Activated CD4-positive, alpha-beta T cell treated with anti-CD3 and anti-CD28 coated beads, Interleukin-2, amount 50 U/mL, for 4 hours (primary cell): ENCODE results near the gene STK11.

Experiments
- DNase-seq, 2 experiments: peaks; one replicate each; pipeline ENCODE4 v3.0.0-alpha.2; 2020

STK11 gene

GRCh38 chr19:1251330-1252220 is 46.0 kb downstream of the STK11 start:
- peak; percentile 53 to 60 for DNase-seq

- no peak for DNase-seq
Observed at GRCh38 chr19:1252221-1252820, 46.7 kb downstream of the STK11 start.

DNA sequence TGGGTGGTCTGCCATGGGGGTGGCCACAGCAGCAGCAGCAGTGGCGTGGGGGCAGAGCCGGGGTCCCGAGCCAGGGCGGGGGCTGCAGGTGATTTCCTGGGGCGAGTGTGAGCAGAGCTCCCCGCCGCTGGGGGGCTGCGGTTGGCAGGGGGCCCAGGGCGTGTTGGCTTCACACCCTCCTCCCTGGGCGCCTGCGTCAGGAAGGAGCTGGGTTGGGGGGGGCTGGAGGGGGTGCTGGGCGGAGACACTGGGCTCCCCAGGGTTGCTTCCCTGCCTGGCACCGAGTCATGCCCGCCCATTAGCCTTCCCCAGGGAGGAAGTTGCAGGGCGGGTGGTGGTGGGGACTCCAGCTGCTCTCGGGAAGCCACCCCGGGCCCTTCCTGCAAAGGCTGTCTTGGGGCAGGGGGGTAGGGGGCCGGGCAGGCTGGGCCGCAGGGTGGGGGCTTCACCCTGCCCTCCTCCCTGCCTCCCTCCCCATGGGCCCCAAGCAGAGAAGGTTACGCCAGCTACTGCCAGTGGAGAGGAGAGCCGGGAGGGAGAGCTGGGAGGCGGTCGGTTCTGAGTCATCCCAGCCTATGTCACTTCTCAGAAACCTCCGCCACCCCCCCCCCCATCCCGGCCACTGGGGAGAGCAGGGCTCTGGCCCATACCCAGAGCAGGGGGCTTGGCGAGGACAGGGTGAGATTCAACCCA is 47.4 kb downstream of the STK11 start:
- peak; percentile 60 to 64 for DNase-seq

GRCh38 chr19:1253514-1254080 is 48.0 kb downstream of the STK11 start:
- no peak for DNase-seq

DNA sequence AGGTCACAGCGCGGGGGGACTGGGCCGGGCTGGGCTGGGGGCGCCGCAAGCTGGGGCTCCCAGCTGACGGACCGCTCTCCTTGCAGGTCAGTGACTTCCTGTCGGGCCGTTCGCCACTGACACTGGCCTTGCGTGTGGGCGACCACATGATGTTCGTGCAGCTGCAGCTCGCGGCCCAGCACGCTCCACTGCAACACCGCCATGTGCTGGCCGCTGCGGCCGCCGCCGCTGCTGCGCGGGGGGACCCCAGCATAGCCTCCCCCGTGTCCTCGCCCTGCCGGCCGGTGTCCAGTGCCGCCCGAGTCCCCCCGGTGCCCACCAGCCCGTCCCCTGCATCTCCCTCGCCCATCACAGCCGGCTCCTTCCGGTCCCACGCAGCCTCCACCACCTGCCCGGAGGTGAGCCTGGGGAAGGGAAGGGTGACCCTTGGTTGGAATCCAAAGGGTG is 48.5 kb downstream of the STK11 start:
- no peak for DNase-seq

DNA sequence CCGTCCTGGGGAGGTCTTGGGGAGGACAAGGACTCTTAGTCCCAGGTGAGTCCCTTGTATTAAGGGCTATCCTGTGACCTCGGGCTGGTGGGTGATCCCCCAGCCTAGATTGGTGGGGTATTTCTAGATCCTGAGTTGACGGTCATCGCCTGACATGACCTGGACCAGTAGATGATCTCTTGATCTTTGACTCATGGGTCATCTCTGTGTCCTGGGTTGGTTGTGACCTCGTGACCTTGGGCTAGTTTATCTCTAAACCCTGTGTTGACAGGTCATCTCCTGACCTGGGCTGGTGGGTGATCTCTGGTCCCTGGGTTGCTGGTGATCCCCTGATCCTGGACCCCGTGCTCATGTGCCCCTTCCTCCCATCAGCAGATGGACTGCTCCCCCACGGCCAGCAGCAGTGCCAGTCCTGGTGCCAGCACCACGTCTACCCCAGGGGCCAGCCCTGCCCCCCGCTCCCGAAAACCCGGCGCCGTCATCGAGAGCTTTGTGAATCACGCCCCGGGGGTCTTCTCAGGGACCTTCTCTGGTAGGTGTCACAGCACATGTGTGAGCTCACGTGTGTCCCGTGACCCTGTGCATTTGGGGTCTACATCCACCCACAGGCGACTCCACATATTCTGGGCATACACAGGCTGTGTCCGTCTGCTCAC is 49.1 kb downstream of the STK11 start:
- no peak for DNase-seq

GRCh38 chr19:1255186-1256161 is 49.9 kb downstream of the STK11 start:
- DNase-seq: no peak

- no peak for DNase-seq
Observed at GRCh38 chr19:1256646-1257474, 51.3 kb downstream of the STK11 start.

- no peak for DNase-seq
Observed at GRCh38 chr19:1257475-1258162, 52.0 kb downstream of the STK11 start.

- no peak for DNase-seq
Observed at GRCh38 chr19:1258163-1258492, 52.5 kb downstream of the STK11 start.

DNA sequence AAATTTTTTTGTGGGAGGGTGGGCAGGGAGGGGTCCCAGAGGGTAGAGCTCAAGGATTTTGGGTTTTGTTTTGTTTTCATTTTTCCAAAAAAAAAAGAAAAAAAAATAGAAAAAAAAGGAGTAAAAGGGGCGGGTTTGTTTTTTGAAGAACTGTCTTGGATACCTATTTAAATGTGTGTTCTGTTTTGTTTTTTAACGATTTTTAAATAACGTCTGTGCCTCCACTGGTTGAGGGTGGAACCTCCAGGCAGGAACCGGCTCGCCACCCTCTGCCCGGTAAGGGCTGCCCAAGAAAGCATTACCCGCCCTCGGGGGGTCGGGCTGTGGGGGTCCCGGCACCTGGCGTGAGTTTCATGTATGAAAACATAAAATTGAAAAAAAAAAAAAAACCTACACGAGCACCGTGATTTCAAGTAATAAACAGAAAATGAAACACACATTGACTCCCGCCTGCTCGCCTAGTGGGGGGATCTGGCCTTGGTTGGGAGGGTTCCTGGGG is 53.2 kb downstream of the STK11 start:
- DNase-seq: no peak

DNA sequence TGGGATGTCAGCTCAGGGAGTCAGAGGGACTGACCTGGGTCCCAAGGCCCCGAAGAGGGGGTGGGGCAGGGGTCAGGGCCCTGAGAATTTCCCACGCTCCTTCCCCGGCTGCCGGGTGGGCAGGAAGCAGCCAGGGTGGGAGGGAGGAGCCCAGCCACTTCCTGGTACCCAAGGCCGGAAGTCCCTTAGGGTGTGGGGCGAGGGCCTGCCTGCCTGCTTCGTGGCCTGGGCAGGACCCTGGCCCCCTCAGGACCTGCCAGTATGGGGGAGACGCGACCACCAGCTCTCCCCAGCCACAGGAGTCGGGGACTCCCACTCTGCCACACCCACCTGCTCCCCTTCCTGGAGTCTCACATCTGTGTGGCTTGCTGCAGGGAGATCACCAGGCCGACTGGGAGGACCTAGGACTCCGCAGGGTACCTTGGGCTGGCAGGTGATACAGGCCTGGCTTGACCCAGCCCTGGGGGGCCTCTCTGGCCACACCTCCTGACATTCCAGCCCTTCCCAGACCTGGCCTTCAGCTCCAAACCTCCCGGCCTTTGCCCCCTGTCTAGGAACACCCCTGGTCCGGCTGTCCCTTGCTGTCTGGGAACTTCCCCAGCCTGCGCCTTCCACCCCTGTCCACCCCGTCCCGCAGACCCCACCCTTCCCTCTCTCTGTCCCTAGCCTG is 53.8 kb downstream of the STK11 start:
- no peak for DNase-seq

DNA sequence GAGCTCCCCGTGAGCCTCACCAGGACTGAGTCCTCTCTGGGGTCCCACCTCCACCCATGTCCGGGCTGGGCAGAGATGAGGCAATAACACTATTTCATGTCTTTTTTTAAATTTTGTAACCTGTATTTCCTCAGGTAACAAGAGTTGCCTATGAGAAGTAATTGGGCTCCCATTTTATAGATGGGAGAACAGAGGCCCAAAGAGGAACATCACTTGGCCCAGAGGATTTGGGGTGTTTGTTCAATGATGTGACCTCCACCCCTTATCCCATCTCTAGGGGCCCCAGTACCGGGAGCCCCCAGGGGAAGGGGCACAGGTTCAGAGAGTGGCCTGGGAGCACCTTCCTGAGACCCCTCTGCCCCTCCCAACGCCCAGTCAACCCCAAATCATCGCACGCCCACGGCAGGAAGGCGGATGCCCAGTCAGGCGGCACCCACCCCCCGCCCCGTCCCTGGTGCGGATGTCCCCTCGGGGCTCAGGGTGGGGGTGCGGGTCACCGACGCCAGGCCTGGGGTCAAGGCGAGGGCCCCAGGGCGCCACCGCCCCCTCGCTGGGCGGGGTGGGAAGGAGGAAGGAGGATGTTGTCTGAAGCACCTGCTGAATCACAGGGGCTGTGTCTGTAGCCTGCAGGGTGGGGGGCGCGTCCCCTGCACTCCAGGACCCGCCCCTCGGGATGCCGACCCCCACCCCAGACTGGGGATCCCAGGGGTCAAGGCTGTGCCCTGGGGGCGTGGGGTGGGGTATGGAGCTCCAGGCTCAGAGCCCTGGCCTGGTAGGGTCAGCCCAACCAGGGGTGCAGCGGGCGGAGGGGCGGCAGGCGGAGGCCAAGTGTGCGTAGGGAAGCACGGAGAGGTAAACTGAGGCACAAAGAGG is 54.5 kb downstream of the STK11 start:
- no peak for DNase-seq

DNA sequence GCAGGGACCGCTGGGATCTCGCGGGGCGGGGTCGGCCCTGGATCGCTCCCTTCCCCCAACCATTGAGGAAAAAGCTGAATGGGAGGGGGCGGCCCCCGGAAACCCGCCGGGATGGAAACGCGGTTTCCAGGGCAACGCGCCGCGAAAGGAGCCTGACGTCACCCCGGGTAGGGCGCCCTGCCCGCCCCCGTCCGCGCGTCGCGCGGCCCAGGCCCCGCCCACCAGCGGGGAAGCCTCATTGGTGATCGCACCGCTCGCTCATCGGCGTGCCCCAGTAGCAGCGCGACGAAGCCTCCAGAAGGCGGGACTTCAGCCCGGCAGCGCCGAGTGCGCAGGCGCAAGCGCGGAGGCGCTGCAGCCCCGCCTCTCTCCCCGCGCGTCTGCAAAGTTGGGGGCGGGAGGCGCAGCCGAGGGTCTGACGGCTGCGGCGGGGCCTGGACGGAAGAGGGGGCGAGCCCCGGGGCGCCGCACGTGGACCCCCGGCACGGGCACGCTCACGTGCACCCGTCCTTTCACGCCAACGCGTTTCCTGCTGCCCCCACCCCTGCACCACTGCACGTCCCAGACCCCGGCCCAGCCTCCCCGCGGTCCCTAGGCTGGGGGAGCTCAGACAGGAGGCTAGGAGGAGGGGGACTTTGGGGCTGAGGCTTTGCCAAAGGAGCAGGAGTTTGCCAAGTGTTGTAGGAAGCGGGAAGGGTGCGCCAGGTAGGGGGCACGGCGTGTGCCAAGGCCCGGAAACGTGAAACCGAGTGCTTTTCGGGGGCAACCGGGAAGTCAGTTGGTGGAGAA is 55.4 kb downstream of the STK11 start:
- peak; percentile 95 to 96 for DNase-seq

DNA sequence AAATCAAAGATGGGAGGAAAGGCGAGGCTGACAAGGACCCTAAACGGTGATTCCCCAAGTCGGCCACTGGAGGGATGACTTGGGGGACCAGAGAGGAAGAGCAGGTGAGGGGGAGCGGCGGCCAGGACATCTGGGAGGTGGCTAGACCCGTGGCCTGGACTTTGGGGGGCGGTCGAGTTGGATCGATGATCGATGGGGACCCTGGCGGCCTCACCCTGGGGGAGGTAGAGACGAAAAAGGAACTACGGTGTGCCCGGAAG is 55.9 kb downstream of the STK11 start:
- DNase-seq: no peak

DNA sequence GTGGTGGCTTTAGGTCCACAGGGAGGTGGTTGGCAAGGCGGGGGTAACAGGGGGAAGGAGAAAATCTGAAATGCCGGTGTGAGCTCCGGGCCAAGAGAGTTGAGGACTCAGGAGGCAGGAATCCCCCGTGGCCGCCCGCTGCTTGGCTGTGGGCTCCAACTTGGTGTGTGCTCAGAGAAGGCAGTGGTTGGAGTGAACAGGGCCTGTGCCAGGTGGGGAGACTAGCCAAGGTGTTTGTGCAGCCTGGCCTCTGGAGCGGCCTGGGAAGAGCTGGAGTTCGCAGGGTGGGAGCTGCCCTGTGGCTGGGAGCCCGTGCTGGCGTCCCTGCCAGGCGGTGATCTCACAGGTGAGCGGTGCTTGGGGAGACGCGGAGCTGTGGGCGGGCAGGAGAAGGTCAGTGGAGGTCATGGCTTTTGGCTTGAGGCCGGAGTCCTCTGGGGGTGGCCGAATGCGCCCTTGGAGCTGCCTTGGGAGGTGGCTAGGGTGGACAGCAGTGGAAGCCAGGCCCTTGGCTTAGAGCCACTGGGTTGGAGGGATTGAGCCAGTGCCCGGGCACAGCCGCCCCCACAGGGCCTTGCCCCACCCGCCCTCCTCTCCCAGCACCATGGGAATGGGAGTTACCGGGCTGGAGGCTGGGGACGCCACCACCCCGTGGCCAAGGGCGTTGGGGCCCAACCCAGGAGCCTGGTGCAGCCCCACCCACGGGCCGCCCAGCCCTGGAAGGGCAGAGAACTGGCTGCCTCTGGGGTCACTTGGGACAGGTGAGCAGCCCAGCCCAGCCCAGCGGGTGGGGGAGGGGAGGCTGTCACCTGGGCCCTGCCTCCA is 56.4 kb downstream of the STK11 start:
- no peak for DNase-seq

DNA sequence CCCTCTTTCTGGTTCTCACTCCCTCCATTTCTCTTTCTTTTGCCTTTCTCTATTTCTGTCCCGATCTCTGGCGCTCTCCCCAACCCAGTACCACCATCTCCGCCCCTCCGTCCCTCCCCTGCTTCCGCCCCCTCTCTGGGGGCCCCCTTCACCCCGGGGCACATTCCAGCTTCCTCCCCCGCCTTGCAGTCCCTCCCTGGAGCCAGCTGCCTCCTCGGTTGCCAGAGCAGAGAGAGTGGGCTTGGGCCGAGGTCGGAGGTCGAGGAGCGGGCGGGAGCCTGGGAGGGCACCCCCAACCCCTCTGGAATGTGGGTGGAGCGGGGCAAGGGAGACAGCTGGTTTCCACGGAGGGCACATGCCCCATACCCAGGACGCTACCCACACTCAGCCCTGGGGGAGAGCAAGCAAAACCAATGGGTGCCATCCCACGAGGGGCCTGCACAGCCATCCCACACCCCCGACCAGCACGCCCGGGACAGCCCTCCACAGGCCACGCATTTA is 57.1 kb downstream of the STK11 start:
- DNase-seq: no peak
